Measurements from ENCODE around the gene LIPT2. TPM values are rescaled to one million over a fixed set of nuclear protein-coding genes. Genes with fewer than 3 reads are reported as not detected.

The LIPT2 gene
- total RNA-seq, 8 experiments from 2014 or later = 1.5 to 4.6 (median 2.3) TPM

- Histone ChIP-seq H3K4me3 (no peak overlapping the region), H3K4me1 (replicated peaks in 1 of 2) (peaks cover 0 to 5% of the 10 kb centered on the region in 2 donors), H3K27ac (no peak overlapping the region)
- 20 to 72% (median 53%) methylated on average over 1 to 5 of the region's 6 CpGs; no CpG with 5 or more reads in 5 of the 10 experiments for WGBS, 10 experiments
- in situ Hi-C loops (cut with MboI; ENCODE audit: low pct_unique_long_range_greater_than_20kb in 2 of 9, low sequenced_read_pairs in 9 of 9, unreplicated experiment in 9 of 9) = loop anchor here in 4 of 9 experiments (10.0 to 25.0 kb wide), 4 partner anchors 107 to 203 kb away; no protein-coding TSS in a partner anchor
- no peak for ATAC-seq (replicated peaks in 6 of 8)
Measured at GRCh38 chr11:74457356-74457755, 36.2 kb downstream of the LIPT2 start.

- H3K4me1 ChIP-seq (replicated peaks in 1 of 2) = no peaks in the 10 kb centered on the region
- in situ Hi-C loops (cut with MboI; ENCODE audit: low pct_unique_long_range_greater_than_20kb in 2 of 9, low sequenced_read_pairs in 9 of 9, unreplicated experiment in 9 of 9) = loop anchor here in 4 of 9 experiments (10.0 to 25.0 kb wide), 4 partner anchors 111 to 199 kb away; no protein-coding TSS in a partner anchor
- H3K27ac ChIP-seq = no peak overlapping the region
- 28 to 53% (median 39%) methylated on average over 2 to 9 of the region's 10 CpGs; no CpG with 5 or more reads in 1 of the 10 experiments for WGBS, 10 experiments
- ATAC-seq (replicated peaks in 6 of 8) = peak in 4 of 8 experiments; percentile 23 to 72 (median 64)
- no peak overlapping the region for H3K4me3 ChIP-seq
Measured at GRCh38 chr11:74453373-74453975, 40.0 kb downstream of the LIPT2 start.

- ATAC-seq (replicated peaks in 6 of 8) = no peak
- in situ Hi-C loops (cut with MboI; ENCODE audit: low pct_unique_long_range_greater_than_20kb in 2 of 9, low sequenced_read_pairs in 9 of 9, unreplicated experiment in 9 of 9) = loop anchor here in 4 of 9 experiments (10.0 to 25.0 kb wide), 4 partner anchors 112 to 198 kb away; no protein-coding TSS in a partner anchor
- 20 to 80% (median 46%) methylated on average over 1 to 2 of the region's 3 CpGs; no CpG with 5 or more reads in 6 of the 10 experiments for WGBS, 10 experiments
- no peaks in the 10 kb centered on the region for H3K4me1 ChIP-seq (replicated peaks in 1 of 2)
- H3K4me3 ChIP-seq = no peak overlapping the region
- no peak overlapping the region for H3K27ac ChIP-seq
Measured at GRCh38 chr11:74452366-74452765, 41.2 kb downstream of the LIPT2 start.

GRCh38 chr11:74450318-74450717, 43.2 kb downstream of the LIPT2 start:
- Histone ChIP-seq H3K27ac (no peak overlapping the region), H3K4me3 (no peak overlapping the region), H3K4me1 (replicated peaks in 1 of 2) (no peaks in the 10 kb centered on the region)
- in situ Hi-C loops (cut with MboI; ENCODE audit: low pct_unique_long_range_greater_than_20kb in 2 of 9, low sequenced_read_pairs in 9 of 9, unreplicated experiment in 9 of 9) = loop anchor here in 4 of 9 experiments (10.0 to 25.0 kb wide), 4 partner anchors 114 to 196 kb away; no protein-coding TSS in a partner anchor
- no peak for ATAC-seq (replicated peaks in 6 of 8)
- WGBS, 10 experiments = 60 to 100% (median 87%) methylated on average over 1 to 4 of the region's 6 CpGs; no CpG with 5 or more reads in 6 of the 10 experiments

GRCh38 chr11:74449369-74449931, 44.1 kb downstream of the LIPT2 start:
- 57 to 100% (median 85%) methylated on average over 1 to 2 of the region's 2 CpGs; no CpG with 5 or more reads in 6 of the 10 experiments for WGBS, 10 experiments
- in situ Hi-C loops (cut with MboI; ENCODE audit: low pct_unique_long_range_greater_than_20kb in 2 of 9, low sequenced_read_pairs in 9 of 9, unreplicated experiment in 9 of 9) = loop anchor here in 2 of 9 experiments (10.0 to 25.0 kb wide), 3 partner anchors 88 to 195 kb away; no protein-coding TSS in a partner anchor
- no peak overlapping the region for H3K27ac ChIP-seq
- no peaks in the 10 kb centered on the region for H3K4me1 ChIP-seq (replicated peaks in 1 of 2)
- peak; percentile 72 to 96 (median 82) for ATAC-seq (replicated peaks in 6 of 8)
- H3K4me3 ChIP-seq = no peak overlapping the region

GRCh38 chr11:74447720-74448119, 45.8 kb downstream of the LIPT2 start:
- in situ Hi-C loops (cut with MboI; ENCODE audit: low pct_unique_long_range_greater_than_20kb in 2 of 9, low sequenced_read_pairs in 9 of 9, unreplicated experiment in 9 of 9) = loop anchor here in 2 of 9 experiments (10.0 to 25.0 kb wide), 3 partner anchors 90 to 193 kb away; no protein-coding TSS in a partner anchor
- ATAC-seq (replicated peaks in 6 of 8) = no peak
- Histone ChIP-seq H3K4me3 (no peak overlapping the region), H3K27ac (no peak overlapping the region), H3K4me1 (replicated peaks in 1 of 2) (no peaks in the 10 kb centered on the region)

- in situ Hi-C loops (cut with MboI; ENCODE audit: low pct_unique_long_range_greater_than_20kb in 2 of 9, low sequenced_read_pairs in 9 of 9, unreplicated experiment in 9 of 9) = loop anchor here in 2 of 9 experiments (10.0 to 25.0 kb wide), 3 partner anchors 91 to 192 kb away; no protein-coding TSS in a partner anchor
- Histone ChIP-seq H3K4me1 (replicated peaks in 1 of 2) (no peaks in the 10 kb centered on the region), H3K4me3 (no peak overlapping the region), H3K27ac (no peak overlapping the region)
- 0 to 100% (median 80%) methylated on average over 1 of the region's 1 CpG; no CpG with 5 or more reads in 3 of the 10 experiments for WGBS, 10 experiments
- ATAC-seq (replicated peaks in 6 of 8) = peak in 3 of 8 experiments; percentile 78 to 90 (median 83)
Measured at GRCh38 chr11:74446532-74446938, 47.0 kb downstream of the LIPT2 start.

- in situ Hi-C loops (cut with MboI; ENCODE audit: low pct_unique_long_range_greater_than_20kb in 2 of 9, low sequenced_read_pairs in 9 of 9, unreplicated experiment in 9 of 9) = loop anchor here in 2 of 9 experiments (10.0 to 25.0 kb wide), 3 partner anchors 93 to 189 kb away; no protein-coding TSS in a partner anchor
- Histone ChIP-seq H3K4me3 (no peak overlapping the region), H3K27ac (no peak overlapping the region), H3K4me1 (replicated peaks in 1 of 2) (no peaks in the 10 kb centered on the region)
- whole genome bisulfite sequencing, 10 experiments = 69 to 100% (median 81%) methylated on average over 1 to 4 of the region's 9 CpGs; no CpG with 5 or more reads in 4 of the 10 experiments
- ATAC-seq (replicated peaks in 6 of 8) = no peak
Measured at GRCh38 chr11:74444173-74444826, 49.2 kb downstream of the LIPT2 start.

- 20 to 79% (median 58%) methylated on average over 1 to 8 of the region's 8 CpGs for WGBS, 10 experiments
- peak in 4 of 8 experiments; percentile 10 to 81 (median 28) for ATAC-seq (replicated peaks in 6 of 8)
- in situ Hi-C loops (cut with MboI; ENCODE audit: low pct_unique_long_range_greater_than_20kb in 2 of 9, low sequenced_read_pairs in 9 of 9, unreplicated experiment in 9 of 9) = loop anchor here in 2 of 9 experiments (10.0 to 25.0 kb wide), 3 partner anchors 94 to 188 kb away; no protein-coding TSS in a partner anchor
Measured at GRCh38 chr11:74443071-74443864, 50.3 kb downstream of the LIPT2 start.

GRCh38 chr11:74442636-74443035, 50.9 kb downstream of the LIPT2 start:
- 40 to 100% (median 75%) methylated on average over 1 to 3 of the region's 3 CpGs; no CpG with 5 or more reads in 4 of the 10 experiments for WGBS, 10 experiments
- in situ Hi-C loops (cut with MboI; ENCODE audit: low pct_unique_long_range_greater_than_20kb in 2 of 9, low sequenced_read_pairs in 9 of 9, unreplicated experiment in 9 of 9) = loop anchor here in 2 of 9 experiments (10.0 to 25.0 kb wide), 3 partner anchors 95 to 188 kb away; no protein-coding TSS in a partner anchor
- no peak overlapping the region for H3K4me3 ChIP-seq
- ATAC-seq (replicated peaks in 6 of 8) = peak in 2 of 8 experiments; percentile 15 to 42
- no peaks in the 10 kb centered on the region for H3K4me1 ChIP-seq (replicated peaks in 1 of 2)
- no peak overlapping the region for H3K27ac ChIP-seq

More at GRCh38 chr11:74443071-74443864, 50.3 kb downstream of the LIPT2 start:
- Histone ChIP-seq H3K4me1 (replicated peaks in 1 of 2) (no peaks in the 10 kb centered on the region), H3K27ac (no peak overlapping the region), H3K4me3 (no peak overlapping the region)
